Duodenal mucosa (tissue), 2 donors: ENCODE results near the gene ITPKA.
"Not testable (repeated sequence)": the region's sequence is repeated elsewhere in the genome, so short reads cannot be mapped to it uniquely, and the experiment has no call there.

Experiments used
- H3K27ac ChIP-seq: one replicate; pipeline ENCODE4 v1.7.0; 2013; ENCODE audit warnings: low read depth, low read length
- H3K27me3 ChIP-seq, 2 donors: one replicate each; pipeline ENCODE4 v1.7.0; 2013; ENCODE audit warnings: low read length in 2 of 2, control low read depth in 1 of 2; ENCODE audit not compliant: insufficient read depth in 2 of 2, control insufficient read depth in 1 of 2
- H3K36me3 ChIP-seq, 2 donors: one replicate each; pipeline ENCODE4 v1.7.0; 2013; ENCODE audit warnings: low read length in 2 of 2, control low read depth in 1 of 2; ENCODE audit not compliant: insufficient read depth in 2 of 2, control insufficient read depth in 1 of 2
- H3K4me1 ChIP-seq, 2 donors: one replicate each; pipeline ENCODE4 v1.7.0; 2013; ENCODE audit warnings: low read length in 2 of 2, control low read depth in 1 of 2; ENCODE audit not compliant: insufficient read depth in 2 of 2, control insufficient read depth in 1 of 2
- H3K4me3 ChIP-seq, 2 donors: one replicate each; pipeline ENCODE4 v1.7.0; 2013; ENCODE audit warnings: low read length in 2 of 2, low read depth in 1 of 2
- H3K9ac ChIP-seq, 2 donors: one replicate each; pipeline ENCODE4 v1.7.0; 2013; ENCODE audit warnings: low read length in 2 of 2, low read depth in 1 of 2
- H3K9me3 ChIP-seq, 2 donors: one replicate each; pipeline ENCODE4 v1.7.0; 2013; ENCODE audit warnings: low read length in 2 of 2, control low read depth in 1 of 2; ENCODE audit not compliant: control insufficient read depth in 1 of 2

The ITPKA gene

GRCh38 chr15:41493205-41493901 is at the start of gene ITPKA:
Gene ITPKA (plus strand): TSS chr15:41493874. CDS start chr15:41493928, 54 bp downstream.
- Histone ChIP-seq H3K27me3 (peaks cover 3 to 15% of the 10 kb centered on the region in 2 donors), H3K27ac (peak within 1 kb of the TSS; percentile 93), H3K9ac (peak within 1 kb of the TSS; percentile 78 to 85), H3K4me3 (peak within 1 kb of the TSS; percentile 76 to 81), H3K36me3 (no peaks in the 10 kb centered on the region), H3K9me3 (no peaks in the 10 kb centered on the region), H3K4me1 (peaks cover 23 to 33% of the 10 kb centered on the region in 2 donors)

GRCh38 chr15:41445399-41445798 is 48.3 kb upstream of the ITPKA start:
- Histone ChIP-seq H3K4me3 (no peak overlapping the region), H3K9ac (no peak overlapping the region), H3K27ac (no peak overlapping the region), H3K36me3 (peaks cover 4 to 7% of the 10 kb centered on the region in 2 donors), H3K9me3 (no peaks in the 10 kb centered on the region), H3K4me1 (no peaks in the 10 kb centered on the region), H3K27me3 (no peaks in the 10 kb centered on the region)

GRCh38 chr15:41462084-41462795 is 31.4 kb upstream of the ITPKA start:
- H3K4me1 ChIP-seq = no peaks in the 10 kb centered on the region
- peaks cover 17 to 44% of the 10 kb centered on the region in 2 donors for H3K36me3 ChIP-seq
- no peak overlapping the region for H3K9ac ChIP-seq
- H3K9me3 ChIP-seq = no peaks in the 10 kb centered on the region
- no peak overlapping the region for H3K27ac ChIP-seq
- H3K27me3 ChIP-seq = no peaks in the 10 kb centered on the region
- no peak overlapping the region for H3K4me3 ChIP-seq

GRCh38 chr15:41464889-41465580 is 28.6 kb upstream of the ITPKA start:
- no peaks in the 10 kb centered on the region for H3K27me3 ChIP-seq
- H3K27ac ChIP-seq = no peak overlapping the region
- H3K9ac ChIP-seq = no peak overlapping the region
- H3K4me3 ChIP-seq = no peak overlapping the region
- H3K4me1 ChIP-seq = no peaks in the 10 kb centered on the region
- no peaks in the 10 kb centered on the region for H3K9me3 ChIP-seq
- H3K36me3 ChIP-seq = peaks cover 6 to 44% of the 10 kb centered on the region in 2 donors

- H3K27ac ChIP-seq = no peak overlapping the region
- H3K9ac ChIP-seq = no peak overlapping the region
- H3K9me3 ChIP-seq = no peaks in the 10 kb centered on the region
- H3K4me1 ChIP-seq = no peaks in the 10 kb centered on the region
- H3K27me3 ChIP-seq = no peaks in the 10 kb centered on the region
- peaks cover 11 to 50% of the 10 kb centered on the region in 2 donors for H3K36me3 ChIP-seq
- H3K4me3 ChIP-seq = no peak overlapping the region
Observed at GRCh38 chr15:41465822-41466421, 27.8 kb upstream of the ITPKA start.

- no peaks in the 10 kb centered on the region for H3K4me1 ChIP-seq
- peaks cover 18 to 54% of the 10 kb centered on the region in 2 donors for H3K36me3 ChIP-seq
- H3K9me3 ChIP-seq = no peaks in the 10 kb centered on the region
- no peak overlapping the region for H3K4me3 ChIP-seq
- H3K9ac ChIP-seq = no peak overlapping the region
- no peak overlapping the region for H3K27ac ChIP-seq
- no peaks in the 10 kb centered on the region for H3K27me3 ChIP-seq
Observed at GRCh38 chr15:41466711-41467110, 27.0 kb upstream of the ITPKA start.

GRCh38 chr15:41469644-41470043 is 24.0 kb upstream of the ITPKA start:
- not testable (repeated sequence) for H3K4me1 ChIP-seq, H3K27me3 ChIP-seq, H3K9me3 ChIP-seq, H3K4me3 ChIP-seq, H3K9ac ChIP-seq, H3K27ac ChIP-seq
- H3K36me3 ChIP-seq = peaks cover 21 to 52% of the 10 kb centered on the region in 2 donors

- Histone ChIP-seq H3K27me3 (no peaks in the 10 kb centered on the region), H3K4me1 (peaks cover 14 to 16% of the 10 kb centered on the region in 2 donors), H3K27ac (no peak overlapping the region), H3K9ac (no peak overlapping the region), H3K9me3 (no peaks in the 10 kb centered on the region), H3K4me3 (no peak overlapping the region), H3K36me3 (peaks cover 35 to 65% of the 10 kb centered on the region in 2 donors)
Observed at GRCh38 chr15:41473418-41473817, 20.3 kb upstream of the ITPKA start.

- H3K27me3 ChIP-seq = no peaks in the 10 kb centered on the region
- peak overlapping the region; percentile 20 to 38 for H3K9ac ChIP-seq
- H3K4me1 ChIP-seq = peaks cover 14 to 16% of the 10 kb centered on the region in 2 donors
- peaks cover 44 to 67% of the 10 kb centered on the region in 2 donors for H3K36me3 ChIP-seq
- no peaks in the 10 kb centered on the region for H3K9me3 ChIP-seq
- H3K4me3 ChIP-seq = peak overlapping the region in 1 of 2 donors; percentile 4
- peak overlapping the region; percentile 15 for H3K27ac ChIP-seq
Observed at GRCh38 chr15:41474436-41474835, 19.2 kb upstream of the ITPKA start.
